ENCODE results near the gene PARK7.
"Not testable (repeated sequence)": the region's sequence is repeated elsewhere in the genome, so short reads cannot be mapped to it uniquely, and the experiment has no call there.

The PARK7 gene

DNA sequence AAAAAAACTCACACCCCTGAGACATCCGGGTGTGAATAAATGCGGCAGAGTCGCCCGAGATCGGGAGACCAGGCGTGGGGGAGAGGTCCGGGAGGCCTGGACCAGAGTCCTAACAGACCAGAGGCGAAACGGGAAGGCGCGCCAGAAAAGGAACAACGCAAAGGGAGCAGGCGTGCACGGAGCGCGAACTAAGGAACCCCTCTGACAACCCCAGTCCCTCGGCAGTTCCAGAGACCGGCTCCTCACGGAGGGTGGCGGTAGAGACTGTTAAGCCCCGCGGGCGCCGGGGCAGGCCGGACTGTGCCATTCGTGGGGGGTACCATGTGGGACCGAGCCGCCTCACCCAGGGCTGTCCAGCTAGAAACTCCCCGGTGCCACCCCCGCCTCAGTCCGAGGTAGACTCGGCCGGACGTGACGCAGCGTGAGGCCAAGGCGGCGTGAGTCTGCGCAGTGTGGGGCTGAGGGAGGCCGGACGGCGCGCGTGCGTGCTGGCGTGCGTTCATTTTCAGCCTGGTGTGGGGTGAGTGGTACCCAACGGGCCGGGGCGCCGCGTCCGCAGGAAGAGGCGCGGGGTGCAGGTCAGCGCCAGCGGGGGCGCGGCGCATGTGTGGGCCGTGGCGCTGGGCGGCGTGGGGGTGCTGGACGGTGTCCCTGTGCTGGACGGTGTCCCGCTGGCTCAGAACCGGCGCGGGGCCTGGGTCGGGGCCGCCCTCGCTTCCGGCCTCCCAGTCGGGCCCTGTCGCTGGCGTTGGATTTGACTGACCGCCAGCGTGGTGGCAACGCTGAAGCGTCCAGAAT is at the start of gene PARK7:
TSS of gene PARK7 (plus strand) at position 496 of the 798 bp plus-strand sequence. CDS start 1,075 bp downstream, outside the sequence.
- H3K4me3 ChIP-seq (ENCODE audit: low read depth, low read length) = peak within 1 kb of the TSS; percentile 93
- TF ChIP-seq, protein P1, sequence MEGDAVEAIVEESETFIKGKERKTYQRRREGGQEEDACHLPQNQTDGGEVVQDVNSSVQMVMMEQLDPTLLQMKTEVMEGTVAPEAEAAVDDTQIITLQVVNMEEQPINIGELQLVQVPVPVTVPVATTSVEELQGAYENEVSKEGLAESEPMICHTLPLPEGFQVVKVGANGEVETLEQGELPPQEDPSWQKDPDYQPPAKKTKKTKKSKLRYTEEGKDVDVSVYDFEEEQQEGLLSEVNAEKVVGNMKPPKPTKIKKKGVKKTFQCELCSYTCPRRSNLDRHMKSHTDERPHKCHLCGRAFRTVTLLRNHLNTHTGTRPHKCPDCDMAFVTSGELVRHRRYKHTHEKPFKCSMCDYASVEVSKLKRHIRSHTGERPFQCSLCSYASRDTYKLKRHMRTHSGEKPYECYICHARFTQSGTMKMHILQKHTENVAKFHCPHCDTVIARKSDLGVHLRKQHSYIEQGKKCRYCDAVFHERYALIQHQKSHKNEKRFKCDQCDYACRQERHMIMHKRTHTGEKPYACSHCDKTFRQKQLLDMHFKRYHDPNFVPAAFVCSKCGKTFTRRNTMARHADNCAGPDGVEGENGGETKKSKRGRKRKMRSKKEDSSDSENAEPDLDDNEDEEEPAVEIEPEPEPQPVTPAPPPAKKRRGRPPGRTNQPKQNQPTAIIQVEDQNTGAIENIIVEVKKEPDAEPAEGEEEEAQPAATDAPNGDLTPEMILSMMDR (IDR thresholded peaks at IDR 0.05; ENCODE audit: borderline replicate concordance, insufficient read depth, low read depth, low read length) = peak; percentile 53; the same call in 1 of the 2 replicates

DNA sequence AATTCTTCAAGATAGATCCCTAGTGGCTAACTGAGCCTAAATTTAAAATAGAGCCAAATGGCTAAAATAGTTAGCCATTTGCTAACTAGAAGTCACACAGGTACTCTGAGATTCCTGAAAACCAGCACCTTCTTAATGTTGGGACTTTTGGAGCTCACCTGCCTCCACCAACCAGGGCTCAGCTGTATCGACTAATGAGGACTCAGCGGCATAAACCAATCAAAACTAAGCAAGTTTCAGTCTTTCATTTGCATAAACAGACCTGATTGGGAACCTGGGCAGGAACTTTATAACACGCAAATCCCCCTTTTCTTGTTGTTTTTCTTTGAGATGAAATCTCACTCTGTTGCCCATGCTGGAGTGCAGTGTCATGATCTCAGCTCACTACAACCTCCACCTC is 49.4 kb upstream of the PARK7 start:
- H3K4me3 ChIP-seq (ENCODE audit: low read depth, low read length) = no peak overlapping the region
- TF ChIP-seq, protein P1 (IDR thresholded peaks at IDR 0.05; ENCODE audit: borderline replicate concordance, insufficient read depth, low read depth, low read length) = no peak

DNA sequence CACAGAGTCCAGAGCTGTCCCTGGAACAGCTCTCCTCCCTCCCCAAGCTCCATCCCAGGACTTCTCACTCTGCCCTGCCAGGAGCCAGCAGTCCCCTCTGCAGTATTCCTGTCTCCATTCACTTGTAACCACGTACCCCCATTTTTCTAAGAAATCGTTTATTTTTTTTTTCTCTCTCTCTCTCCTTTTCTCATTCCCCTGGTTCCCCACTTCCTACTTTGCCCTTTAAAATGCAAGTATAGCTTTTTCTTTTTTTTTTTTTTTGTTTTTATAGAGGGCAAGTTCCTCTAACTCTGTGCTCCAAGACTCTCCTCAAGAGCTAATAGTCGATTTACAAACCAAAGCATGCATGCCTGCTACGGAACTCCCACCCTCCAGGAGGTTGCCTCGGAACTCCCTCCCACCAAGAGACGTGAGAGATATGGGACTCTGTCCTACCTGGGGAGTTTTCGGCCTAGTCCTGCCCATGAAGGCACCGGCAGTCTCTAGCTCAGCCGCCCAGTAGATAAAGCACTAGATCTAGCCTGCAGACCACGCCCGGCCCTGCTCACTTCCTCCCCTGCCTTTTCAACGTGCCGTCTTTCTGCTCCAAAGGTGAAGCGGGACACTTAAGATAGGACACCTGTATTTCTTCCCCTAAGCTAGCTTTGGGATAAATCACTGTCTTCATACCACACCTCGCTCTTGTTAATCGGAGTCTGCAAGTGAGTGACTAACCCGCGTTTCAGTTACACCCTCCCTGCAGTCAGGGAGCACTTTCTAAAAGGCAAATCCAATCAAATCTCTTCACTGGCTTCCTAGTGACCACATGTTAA is 48.6 kb upstream of the PARK7 start:
- no peak overlapping the region for H3K4me3 ChIP-seq (ENCODE audit: low read depth, low read length)
- TF ChIP-seq, protein P1 (IDR thresholded peaks at IDR 0.05; ENCODE audit: borderline replicate concordance, insufficient read depth, low read depth, low read length) = no peak

DNA sequence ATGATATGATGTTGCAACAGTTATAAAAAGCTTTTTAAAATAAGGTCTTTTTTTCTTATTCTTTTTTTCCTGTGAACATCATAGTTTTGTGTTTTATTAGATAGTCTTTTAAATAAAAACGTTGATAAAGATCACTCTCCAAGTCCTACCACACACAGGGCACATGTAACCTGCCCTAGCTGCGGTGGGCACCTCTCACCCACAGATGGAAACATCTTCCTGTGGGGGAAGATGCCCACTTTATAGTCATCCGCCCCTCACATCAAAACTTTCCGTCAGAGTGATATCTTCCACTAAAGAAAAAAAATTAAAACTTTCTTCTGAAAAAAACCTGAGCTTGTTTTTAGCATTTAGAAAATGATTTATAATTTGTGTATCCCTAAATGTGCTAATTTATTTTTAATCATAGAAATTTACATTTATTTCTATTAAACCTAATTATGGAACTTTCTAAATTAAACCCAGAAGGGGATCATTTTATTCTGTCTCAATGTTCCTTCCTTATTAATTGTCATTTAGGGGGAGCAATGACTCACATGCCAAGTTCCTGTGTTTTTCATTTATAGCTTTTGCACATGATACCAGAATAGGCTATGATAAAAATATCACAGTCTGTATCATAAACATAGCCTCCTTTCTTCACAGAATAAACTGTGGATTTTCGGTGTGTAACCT is 45.5 kb upstream of the PARK7 start:
- H3K4me3 ChIP-seq (ENCODE audit: low read depth, low read length) = no peak overlapping the region
- TF ChIP-seq, protein P1 (IDR thresholded peaks at IDR 0.05; ENCODE audit: borderline replicate concordance, insufficient read depth, low read depth, low read length) = no peak

DNA sequence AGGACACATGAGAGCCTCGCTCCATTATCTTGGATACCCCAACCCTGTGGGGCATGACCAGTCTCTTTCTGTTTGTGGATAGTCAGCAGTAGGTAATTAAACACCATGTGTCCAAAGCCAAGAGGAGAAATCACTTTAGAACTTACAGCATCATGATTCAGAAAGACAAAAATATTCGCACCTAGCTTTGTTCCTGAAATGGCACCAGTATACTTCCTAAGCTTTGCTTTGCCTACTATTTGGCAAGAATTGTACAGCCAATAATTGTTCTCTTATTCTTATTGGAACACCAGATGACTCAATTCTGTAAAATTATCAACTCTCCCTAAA is 45.0 kb upstream of the PARK7 start:
- H3K4me3 ChIP-seq (ENCODE audit: low read depth, low read length) = no peak overlapping the region
- TF ChIP-seq, protein P1 (IDR thresholded peaks at IDR 0.05; ENCODE audit: borderline replicate concordance, insufficient read depth, low read depth, low read length) = no peak

DNA sequence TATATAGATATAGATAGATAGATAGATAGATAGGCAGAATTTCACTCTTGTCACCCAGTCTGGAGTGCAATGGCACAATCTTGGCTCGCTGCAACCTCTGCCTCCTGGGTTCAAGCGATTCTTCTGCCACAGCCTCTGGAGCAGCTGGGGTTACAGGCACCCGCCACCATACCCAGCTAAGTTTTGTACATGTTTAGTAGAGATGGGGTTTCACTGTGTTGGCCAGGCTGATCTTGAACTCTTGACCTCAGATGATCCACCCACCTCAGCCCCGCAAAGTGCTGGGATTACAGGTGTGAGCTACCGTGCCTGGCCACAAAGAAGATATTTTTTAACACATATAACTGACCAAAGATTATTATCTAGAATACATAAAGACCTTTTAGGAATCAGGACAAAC is 43.5 kb upstream of the PARK7 start:
- not testable (repeated sequence) for H3K4me3 ChIP-seq (ENCODE audit: low read depth, low read length)

DNA sequence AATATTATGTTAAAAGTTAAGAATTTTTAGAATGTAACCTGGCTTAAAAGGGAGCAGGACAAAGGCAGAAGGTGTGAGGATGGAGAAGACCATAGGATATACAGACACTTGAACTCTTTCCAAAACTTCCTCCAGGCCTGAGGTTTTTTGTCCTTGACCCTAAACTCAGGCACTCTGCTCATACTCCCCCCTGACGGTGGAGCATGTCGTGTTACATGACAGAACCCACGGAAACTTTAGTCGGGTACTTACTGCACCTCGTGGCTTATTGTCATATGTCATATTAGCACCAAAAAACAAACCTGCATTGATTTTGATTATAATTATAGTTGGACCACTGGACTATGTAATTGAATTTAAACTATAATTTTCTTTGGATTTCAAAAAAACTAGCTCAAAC is 41.6 kb upstream of the PARK7 start:
- H3K4me3 ChIP-seq (ENCODE audit: low read depth, low read length) = no peak overlapping the region
- TF ChIP-seq, protein P1 (IDR thresholded peaks at IDR 0.05; ENCODE audit: borderline replicate concordance, insufficient read depth, low read depth, low read length) = no peak
